ENCODE measurements around the gene ATG16L2. TPM values are rescaled to one million over a fixed set of nuclear protein-coding genes. Genes with fewer than 3 reads are reported as not detected.

ATG16L2 gene
- total RNA-seq, 4 donors from 2014 or later = 22.1 to 45.1 (median 40.6) TPM

GRCh38 chr11:72768581-72768980, 45.6 kb upstream of the ATG16L2 start:
- peaks cover 33 to 73% of the 10 kb centered on the region in 2 donors for H3K4me1 ChIP-seq
- WGBS, 2 donors = 96 to 100% methylated on average over 2 to 3 of the region's 3 CpGs
- no peaks in the 10 kb centered on the region for H3K9me3 ChIP-seq
- H3K27ac ChIP-seq = no peak overlapping the region
- no peak for DNase-seq
- intact Hi-C loops (cut with DNase I) = no loop called here
- H3K36me3 ChIP-seq = no peaks in the 10 kb centered on the region
- H3K4me3 ChIP-seq (replicated peaks in 1 of 3) = no peak overlapping the region
- TF ChIP-seq POLR2A (IDR thresholded peaks at IDR 0.05) = no peak
- no peak for TF ChIP-seq CTCF (IDR thresholded peaks at IDR 0.05)
- H3K27me3 ChIP-seq = no peaks in the 10 kb centered on the region

- no peak for DNase-seq
- no peaks in the 10 kb centered on the region for H3K36me3 ChIP-seq
- intact Hi-C loops (cut with DNase I) = no loop called here
- H3K4me3 ChIP-seq (replicated peaks in 1 of 3) = no peak overlapping the region
- H3K27me3 ChIP-seq = no peaks in the 10 kb centered on the region
- H3K4me1 ChIP-seq = peaks cover 28 to 65% of the 10 kb centered on the region in 2 donors
- H3K27ac ChIP-seq = peak overlapping the region in 2 of 3 donors; percentile 17 to 43
- TF ChIP-seq CTCF (IDR thresholded peaks at IDR 0.05) (no peak), POLR2A (IDR thresholded peaks at IDR 0.05) (no peak)
- WGBS, 2 donors = 74 to 77% methylated on average over 4 of the region's 4 CpGs
- H3K9me3 ChIP-seq = no peaks in the 10 kb centered on the region
Measured at GRCh38 chr11:72769680-72770079, 44.5 kb upstream of the ATG16L2 start.

GRCh38 chr11:72770799-72771198, 43.4 kb upstream of the ATG16L2 start:
- Histone ChIP-seq H3K4me1 (peaks cover 28 to 65% of the 10 kb centered on the region in 2 donors), H3K4me3 (replicated peaks in 1 of 3) (no peak overlapping the region)

GRCh38 chr11:72771507-72771906, 42.7 kb upstream of the ATG16L2 start:
- intact Hi-C loops (cut with DNase I) = no loop called here
- no peak for TF ChIP-seq POLR2A (IDR thresholded peaks at IDR 0.05)
- TF ChIP-seq CTCF (IDR thresholded peaks at IDR 0.05) = no peak

More at GRCh38 chr11:72770799-72771198, 43.4 kb upstream of the ATG16L2 start:
- Histone ChIP-seq H3K36me3 (no peaks in the 10 kb centered on the region), H3K27me3 (no peaks in the 10 kb centered on the region), H3K9me3 (no peaks in the 10 kb centered on the region), H3K27ac (peak overlapping the region in 1 of 3 donors; percentile 43)
- DNase-seq = peak; percentile 53 to 57
- no peak for TF ChIP-seq CTCF (IDR thresholded peaks at IDR 0.05)
- no peak for TF ChIP-seq POLR2A (IDR thresholded peaks at IDR 0.05)
- 79 to 82% methylated on average over 3 of the region's 3 CpGs for WGBS, 2 donors
- intact Hi-C loops (cut with DNase I) = no loop called here

GRCh38 chr11:72772059-72772458, 42.2 kb upstream of the ATG16L2 start:
- intact Hi-C loops (cut with DNase I) = no loop called here
- no peak for TF ChIP-seq POLR2A (IDR thresholded peaks at IDR 0.05)
- no peak for TF ChIP-seq CTCF (IDR thresholded peaks at IDR 0.05)
- Histone ChIP-seq H3K4me3 (replicated peaks in 1 of 3) (no peak overlapping the region), H3K4me1 (peaks cover 20 to 52% of the 10 kb centered on the region in 2 donors), H3K36me3 (no peaks in the 10 kb centered on the region), H3K27ac (no peak overlapping the region), H3K9me3 (no peaks in the 10 kb centered on the region), H3K27me3 (no peaks in the 10 kb centered on the region)
- WGBS, 2 donors = 88 to 96% methylated on average over 4 to 9 of the region's 12 CpGs
- no peak for DNase-seq

More at GRCh38 chr11:72771507-72771906, 42.7 kb upstream of the ATG16L2 start:
- WGBS, 2 donors = 69 to 73% methylated on average over 4 of the region's 4 CpGs
- Histone ChIP-seq H3K27ac (peak overlapping the region in 2 of 3 donors; percentile 24 to 43), H3K4me3 (replicated peaks in 1 of 3) (no peak overlapping the region), H3K4me1 (peaks cover 23 to 58% of the 10 kb centered on the region in 2 donors), H3K9me3 (no peaks in the 10 kb centered on the region), H3K36me3 (no peaks in the 10 kb centered on the region), H3K27me3 (no peaks in the 10 kb centered on the region)
- no peak for DNase-seq

All from thyroid gland (tissue), 4 donors.